ENCODE results near the gene GTF2H3. TPM values are rescaled to one million over a fixed set of nuclear protein-coding genes. Genes with fewer than 3 reads are reported as not detected.
A peak's percentile ranks its signal among the peaks of the same experiment; 100 is the strongest.

The GTF2H3 gene
- total RNA-seq, 1 experiment from 2014 or later: 44.9 TPM

- intact Hi-C loops (cut with micrococcal nuclease; ENCODE audit: unreplicated experiment): no loop called here
- no peaks in the 10 kb centered on the region for H3K9me3 ChIP-seq (ENCODE audit: low read depth, low read length, poor library complexity, severe bottlenecking)
- H3K4me1 ChIP-seq (ENCODE audit: insufficient read depth, low read length, poor library complexity, severe bottlenecking): no peaks in the 10 kb centered on the region
- H3K27ac ChIP-seq (ENCODE audit: low read depth, low read length, poor library complexity, severe bottlenecking): no peak overlapping the region
- ChIA-PET CTCF (no interaction called here), POLR2A (ENCODE audit: low non-redundant PET) (no interaction called here)
- H3K4me3 ChIP-seq (ENCODE audit: low read depth, low read length, poor library complexity, severe bottlenecking): no peak overlapping the region
- no peaks in the 10 kb centered on the region for H3K27me3 ChIP-seq (replicated peaks; ENCODE audit: insufficient read depth, low read depth, low read length, poor library complexity)
- TF ChIP-seq CTCF (conservative IDR thresholded peaks at IDR 0.05; ENCODE audit: low read depth, low read length) (no peak), EZH2 (IDR thresholded peaks at IDR 0.05; ENCODE audit: borderline replicate concordance, low read depth, low read length, poor library complexity, severe bottlenecking) (no peak)
- DNase-seq (ENCODE audit: low spot score): peak; percentile 37
- no TSS peak for BruUV-seq (replicated peaks)
- H3K36me3 ChIP-seq (ENCODE audit: insufficient read depth, low read length, poor library complexity, severe bottlenecking): peaks cover 1% of the 10 kb centered on the region
These were observed 72.3 kb downstream of the GTF2H3 start for GRCh38 chr12:123705935-123706334.

DNA sequence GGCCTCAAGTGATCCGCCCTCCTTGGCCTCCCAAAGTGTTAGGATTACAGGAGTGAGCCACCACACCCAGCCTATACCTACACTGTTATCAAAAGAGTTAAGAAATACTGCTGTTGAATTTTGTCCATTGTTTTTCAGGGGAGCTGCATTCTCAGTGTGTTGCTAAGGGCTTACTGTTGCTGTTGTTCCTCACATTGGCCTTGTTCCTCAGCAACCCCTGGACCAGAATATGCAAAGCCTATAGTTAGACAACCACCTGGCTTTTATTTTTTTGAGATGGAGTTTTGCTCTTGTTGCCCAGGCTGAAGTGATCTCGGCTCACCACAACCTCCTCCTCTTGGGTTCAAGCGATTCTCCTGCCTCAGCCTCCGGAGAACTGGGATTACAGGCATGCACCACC lies 73.8 kb downstream of the GTF2H3 start:
- no peaks in the 10 kb centered on the region for H3K36me3 ChIP-seq (ENCODE audit: insufficient read depth, low read length, poor library complexity, severe bottlenecking)
- no peak for TF ChIP-seq EZH2 (IDR thresholded peaks at IDR 0.05; ENCODE audit: borderline replicate concordance, low read depth, low read length, poor library complexity, severe bottlenecking)
- TF ChIP-seq CTCF (conservative IDR thresholded peaks at IDR 0.05; ENCODE audit: low read depth, low read length): no peak
- DNase-seq (ENCODE audit: low spot score): no peak
- no peak overlapping the region for H3K27ac ChIP-seq (ENCODE audit: low read depth, low read length, poor library complexity, severe bottlenecking)
- no peaks in the 10 kb centered on the region for H3K9me3 ChIP-seq (ENCODE audit: low read depth, low read length, poor library complexity, severe bottlenecking)
- POLR2A ChIA-PET (ENCODE audit: low non-redundant PET): no interaction called here
- no peaks in the 10 kb centered on the region for H3K27me3 ChIP-seq (replicated peaks; ENCODE audit: insufficient read depth, low read depth, low read length, poor library complexity)
- no peak overlapping the region for H3K4me3 ChIP-seq (ENCODE audit: low read depth, low read length, poor library complexity, severe bottlenecking)
- intact Hi-C loops (cut with micrococcal nuclease; ENCODE audit: unreplicated experiment): no loop called here
- BruUV-seq (replicated peaks): no TSS peak
- CTCF ChIA-PET: no interaction called here
- no peaks in the 10 kb centered on the region for H3K4me1 ChIP-seq (ENCODE audit: insufficient read depth, low read length, poor library complexity, severe bottlenecking)

Other genes starting within 250 kb of the GTF2H3 start
- 98.6 and 104 TPM in 2 replicates for gene KMT5A, start 249.7 kb upstream of the GTF2H3 start, total RNA-seq (2021)
- 1.7 and 1.9 TPM in 2 replicates for gene RILPL2, start 197.1 kb upstream of the GTF2H3 start, total RNA-seq (2021)
- gene SNRNP35, start 175.7 kb upstream of the GTF2H3 start, total RNA-seq (2021): 19.1 and 20.6 TPM in 2 replicates
- gene RILPL1, start 100.1 kb upstream of the GTF2H3 start, total RNA-seq (2021): 10.2 and 17.4 TPM in 2 replicates
- gene TMED2, start 49.3 kb upstream of the GTF2H3 start, total RNA-seq (2021): 217 and 233 TPM in 2 replicates
- 49.5 and 53.4 TPM in 2 replicates for gene DDX55, start 31.7 kb upstream of the GTF2H3 start, total RNA-seq (2021)
- gene EIF2B1, start 143 bp upstream of the GTF2H3 start, total RNA-seq (2021): 62.0 and 68.3 TPM in 2 replicates
- 9.6 and 11.8 TPM in 2 replicates for gene TCTN2, start 37.3 kb downstream of the GTF2H3 start, total RNA-seq (2021)
- 56.0 and 70.9 TPM in 2 replicates for gene ATP6V0A2, start 78.5 kb downstream of the GTF2H3 start, total RNA-seq (2021)
- gene DNAH10, start 128.5 kb downstream of the GTF2H3 start, total RNA-seq (2021): 1.1 TPM in 2 replicates

Measured in A673 (cell line).